DOHH2 (cell line): ENCODE results near the gene SH3RF3.

ENCODE experiments used
- H3F3A ChIP-seq: fragments of 200-600 bp; sonication (generic), shearing (Covaris generic); 2 replicates; pipeline ENCODE4 v1.6.0; 2016; ENCODE audit warnings: antibody characterized with exemption, mild to moderate bottlenecking; ENCODE audit not compliant: control insufficient read depth, insufficient read depth
- H3K27ac ChIP-seq: fragments of 200-600 bp; sonication (generic); 2 replicates; pipeline ENCODE4 v1.5.1; 2014; ENCODE audit warnings: low read depth, mild to moderate bottlenecking, low read length, moderate library complexity
- H3K27me3 ChIP-seq: fragments of 200-600 bp; sonication (generic); 2 replicates; pipeline ENCODE4 v1.6.1; 2014; ENCODE audit warnings: mild to moderate bottlenecking, low read length, mixed read lengths; ENCODE audit not compliant: control insufficient read depth
- H3K36me3 ChIP-seq: fragments of 200-600 bp; sonication (generic); 2 replicates; pipeline ENCODE4 v1.6.1; 2014; ENCODE audit warnings: mild to moderate bottlenecking, low read length, moderate library complexity, mixed read lengths; ENCODE audit not compliant: control insufficient read depth
- H3K4me1 ChIP-seq: fragments of 200-600 bp; sonication (generic); 2 replicates; pipeline ENCODE4 v1.6.1; 2014; ENCODE audit warnings: mild to moderate bottlenecking, low read length, mixed read lengths; ENCODE audit not compliant: control insufficient read depth
- H3K4me2 ChIP-seq: fragments of 200-600 bp; sonication (generic); 2 replicates; pipeline ENCODE4 v1.6.0; 2014; ENCODE audit warnings: mild to moderate bottlenecking, low read length, moderate library complexity
- H3K4me3 ChIP-seq: fragments of 200-600 bp; sonication (generic); 2 replicates; pipeline ENCODE4 v1.5.1; 2014; ENCODE audit warnings: mild to moderate bottlenecking, low read length, mixed read lengths
- H3K79me2 ChIP-seq: fragments of 200-600 bp; sonication (generic); 2 replicates; pipeline ENCODE4 v1.6.1; 2014; ENCODE audit warnings: mild to moderate bottlenecking, low read length, mixed read lengths; ENCODE audit not compliant: control insufficient read depth
- H3K9me2 ChIP-seq: fragments of 200-600 bp; sonication (generic); replicated peaks from 2 replicates; pipeline ENCODE4 v1.6.1; 2014; ENCODE audit warnings: mild to moderate bottlenecking, low read length, mixed read lengths; ENCODE audit not compliant: control insufficient read depth
- H3K9me3 ChIP-seq: fragments of 200-600 bp; sonication (generic); 2 replicates; pipeline ENCODE4 v1.6.1; 2014; ENCODE audit warnings: antibody characterized with exemption, low read length, mixed read lengths; ENCODE audit not compliant: control insufficient read depth, insufficient read depth
- H4K20me1 ChIP-seq: fragments of 200-600 bp; sonication (generic); 2 replicates; pipeline ENCODE4 v1.6.0; 2014; ENCODE audit warnings: low read depth, mild to moderate bottlenecking, antibody characterized with exemption, low read length, moderate library complexity; ENCODE audit not compliant: control insufficient read depth, insufficient read depth
- EZH2phosphoT487 ChIP-seq: fragments of 200-600 bp; sonication (generic); IDR thresholded peaks from 2 replicates; pipeline ENCODE4 v1.6.1; 2017; ENCODE audit warnings: borderline replicate concordance, mild to moderate bottlenecking, antibody characterized with exemption, low read length, moderate library complexity, mixed read lengths
- TF ChIP-seq, protein P1 (sequence below): fragments of 200-600 bp; sonication (generic); IDR thresholded peaks from one replicate; pipeline ENCODE4 v1.5.1; 2014; ENCODE audit warnings: antibody characterized with exemption, mild to moderate bottlenecking, low read depth, low read length; ENCODE audit not compliant: poor library complexity, severe bottlenecking

The SH3RF3 gene

GRCh38 chr2:109457366-109457765 is 328.4 kb downstream of the SH3RF3 start:
- no peak for TF ChIP-seq EZH2phosphoT487
- TF ChIP-seq, protein P1, sequence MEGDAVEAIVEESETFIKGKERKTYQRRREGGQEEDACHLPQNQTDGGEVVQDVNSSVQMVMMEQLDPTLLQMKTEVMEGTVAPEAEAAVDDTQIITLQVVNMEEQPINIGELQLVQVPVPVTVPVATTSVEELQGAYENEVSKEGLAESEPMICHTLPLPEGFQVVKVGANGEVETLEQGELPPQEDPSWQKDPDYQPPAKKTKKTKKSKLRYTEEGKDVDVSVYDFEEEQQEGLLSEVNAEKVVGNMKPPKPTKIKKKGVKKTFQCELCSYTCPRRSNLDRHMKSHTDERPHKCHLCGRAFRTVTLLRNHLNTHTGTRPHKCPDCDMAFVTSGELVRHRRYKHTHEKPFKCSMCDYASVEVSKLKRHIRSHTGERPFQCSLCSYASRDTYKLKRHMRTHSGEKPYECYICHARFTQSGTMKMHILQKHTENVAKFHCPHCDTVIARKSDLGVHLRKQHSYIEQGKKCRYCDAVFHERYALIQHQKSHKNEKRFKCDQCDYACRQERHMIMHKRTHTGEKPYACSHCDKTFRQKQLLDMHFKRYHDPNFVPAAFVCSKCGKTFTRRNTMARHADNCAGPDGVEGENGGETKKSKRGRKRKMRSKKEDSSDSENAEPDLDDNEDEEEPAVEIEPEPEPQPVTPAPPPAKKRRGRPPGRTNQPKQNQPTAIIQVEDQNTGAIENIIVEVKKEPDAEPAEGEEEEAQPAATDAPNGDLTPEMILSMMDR, result no peak
- H3K4me2 ChIP-seq, result no peak overlapping the region
- H3K27ac ChIP-seq, result no peak overlapping the region

GRCh38 chr2:109457794-109458193 is 328.8 kb downstream of the SH3RF3 start:
- H4K20me1 ChIP-seq, result no peaks in the 10 kb centered on the region
- no peaks in the 10 kb centered on the region for H3K79me2 ChIP-seq
- no peaks in the 10 kb centered on the region for H3K9me3 ChIP-seq
- H3K27me3 ChIP-seq, result peaks cover 12% of the 10 kb centered on the region
- H3K4me1 ChIP-seq, result no peaks in the 10 kb centered on the region
- no peaks in the 10 kb centered on the region for H3K36me3 ChIP-seq
- no peak overlapping the region for H3K27ac ChIP-seq
- no peaks in the 10 kb centered on the region for H3F3A ChIP-seq
- no peaks in the 10 kb centered on the region for H3K9me2 ChIP-seq
- no peak overlapping the region for H3K4me3 ChIP-seq
- no peak overlapping the region for H3K4me2 ChIP-seq
- TF ChIP-seq, protein P1, result no peak
- TF ChIP-seq EZH2phosphoT487, result no peak

More at GRCh38 chr2:109457366-109457765, 328.4 kb downstream of the SH3RF3 start:
- Histone ChIP-seq H4K20me1 (no peaks in the 10 kb centered on the region), H3K36me3 (no peaks in the 10 kb centered on the region), H3K27me3 (peaks cover 12% of the 10 kb centered on the region), H3F3A (no peaks in the 10 kb centered on the region), H3K9me2 (no peaks in the 10 kb centered on the region), H3K4me3 (no peak overlapping the region), H3K79me2 (no peaks in the 10 kb centered on the region), H3K4me1 (no peaks in the 10 kb centered on the region), H3K9me3 (no peaks in the 10 kb centered on the region)

DNA sequence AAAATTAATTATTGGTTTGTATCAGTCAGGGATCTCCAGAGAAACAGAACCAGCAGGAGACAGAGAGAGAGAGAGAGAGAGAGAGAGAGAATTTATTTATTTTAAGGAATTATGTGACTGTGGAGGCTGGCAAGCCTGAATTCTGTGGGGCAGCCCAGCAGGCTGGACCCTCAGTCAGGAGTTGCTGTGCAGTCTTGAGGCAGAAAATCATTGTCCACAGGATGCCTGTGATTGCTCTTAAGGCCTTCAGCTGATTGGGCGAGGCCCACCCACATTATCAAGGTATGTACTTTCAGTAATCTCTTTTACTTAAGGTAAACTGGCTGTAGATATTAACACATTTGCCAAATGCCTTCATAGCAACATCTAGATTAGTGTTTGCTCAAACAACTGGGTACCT is 329.5 kb downstream of the SH3RF3 start:
- H3F3A ChIP-seq, result no peaks in the 10 kb centered on the region
- H3K9me2 ChIP-seq, result no peaks in the 10 kb centered on the region
- no peaks in the 10 kb centered on the region for H3K4me1 ChIP-seq
- H3K4me3 ChIP-seq, result no peak overlapping the region
- no peaks in the 10 kb centered on the region for H3K79me2 ChIP-seq
- TF ChIP-seq, protein P1, result no peak
- TF ChIP-seq EZH2phosphoT487, result no peak
- no peaks in the 10 kb centered on the region for H3K36me3 ChIP-seq
- no peak overlapping the region for H3K27ac ChIP-seq
- no peaks in the 10 kb centered on the region for H4K20me1 ChIP-seq
- no peaks in the 10 kb centered on the region for H3K9me3 ChIP-seq
- no peak overlapping the region for H3K4me2 ChIP-seq
- H3K27me3 ChIP-seq, result peaks cover 12% of the 10 kb centered on the region

DNA sequence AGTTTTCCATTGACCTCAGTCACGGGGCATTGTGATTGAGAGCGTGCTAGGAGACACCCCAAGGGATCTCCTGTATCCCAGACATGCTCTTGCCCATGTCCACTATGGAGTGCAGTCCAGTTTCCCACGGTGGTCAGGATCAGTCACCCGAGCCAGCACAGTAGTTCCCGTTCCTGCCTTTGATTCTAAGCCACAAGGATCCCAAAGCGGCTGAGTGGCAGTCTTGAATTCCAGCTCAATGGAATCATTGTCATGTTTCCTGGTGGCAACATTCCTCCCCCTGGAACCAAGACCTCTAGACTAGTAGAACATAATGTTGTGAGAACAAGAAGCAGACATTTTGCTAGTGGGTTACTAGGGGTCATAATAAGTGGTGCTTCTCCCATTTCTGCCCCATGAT is 330.5 kb downstream of the SH3RF3 start:
- H3K9me2 ChIP-seq, result no peaks in the 10 kb centered on the region
- H3K4me3 ChIP-seq, result no peak overlapping the region
- no peaks in the 10 kb centered on the region for H3F3A ChIP-seq
- no peaks in the 10 kb centered on the region for H3K36me3 ChIP-seq
- no peaks in the 10 kb centered on the region for H3K9me3 ChIP-seq
- H3K4me2 ChIP-seq, result no peak overlapping the region
- no peaks in the 10 kb centered on the region for H3K79me2 ChIP-seq
- TF ChIP-seq, protein P1, result no peak
- TF ChIP-seq EZH2phosphoT487, result no peak
- peaks cover 12% of the 10 kb centered on the region for H3K27me3 ChIP-seq
- H4K20me1 ChIP-seq, result no peaks in the 10 kb centered on the region
- no peak overlapping the region for H3K27ac ChIP-seq
- no peaks in the 10 kb centered on the region for H3K4me1 ChIP-seq
